ENCODE data around the gene MMS19.
A peak's percentile ranks its signal among the peaks of the same experiment; 100 is the strongest.

The MMS19 gene

GRCh38 chr10:97505152-97505551 is 6.9 kb upstream of the MMS19 start:
- peaks cover 61 to 64% of the 10 kb centered on the region in 2 experiments for H3K4me1 ChIP-seq (ENCODE audit: control insufficient read depth in 1 of 2, insufficient read depth in 1 of 2, low read depth in 1 of 2, low read length in 1 of 2)
- no peaks in the 10 kb centered on the region for H3K9me3 ChIP-seq
- no peaks in the 10 kb centered on the region for H3K36me3 ChIP-seq
- no peak overlapping the region for H3K4me3 ChIP-seq (ENCODE audit: low read depth in 1 of 2, low read length in 1 of 2)
- peak overlapping the region; percentile 52 for H3K27ac ChIP-seq
- no peak for TF ChIP-seq CTCF (IDR thresholded peaks at IDR 0.05)
- no peaks in the 10 kb centered on the region for H3K27me3 ChIP-seq

GRCh38 chr10:97503406-97503805 is 5.2 kb upstream of the MMS19 start:
- Histone ChIP-seq H3K27me3 (no peaks in the 10 kb centered on the region), H3K4me1 (ENCODE audit: control insufficient read depth in 1 of 2, insufficient read depth in 1 of 2, low read depth in 1 of 2, low read length in 1 of 2) (peaks cover 67 to 70% of the 10 kb centered on the region in 2 experiments), H3K4me3 (ENCODE audit: low read depth in 1 of 2, low read length in 1 of 2) (peak overlapping the region in 1 of 2 experiments; percentile 9), H3K9me3 (no peaks in the 10 kb centered on the region), H3K36me3 (no peaks in the 10 kb centered on the region), H3K27ac (peak overlapping the region; percentile 64)
- no peak for TF ChIP-seq CTCF (IDR thresholded peaks at IDR 0.05)

GRCh38 chr10:97502916-97503315 is 4.7 kb upstream of the MMS19 start:
- Histone ChIP-seq H3K4me1 (ENCODE audit: control insufficient read depth in 1 of 2, insufficient read depth in 1 of 2, low read depth in 1 of 2, low read length in 1 of 2) (peaks cover 67 to 70% of the 10 kb centered on the region in 2 experiments), H3K36me3 (no peaks in the 10 kb centered on the region), H3K27me3 (no peaks in the 10 kb centered on the region), H3K9me3 (no peaks in the 10 kb centered on the region), H3K4me3 (ENCODE audit: low read depth in 1 of 2, low read length in 1 of 2) (peak overlapping the region in 1 of 2 experiments; percentile 9), H3K27ac (peak overlapping the region; percentile 64)
- no peak for TF ChIP-seq CTCF (IDR thresholded peaks at IDR 0.05)

GRCh38 chr10:97500297-97500575 is 2.0 kb upstream of the MMS19 start:
- H3K27ac ChIP-seq: peak overlapping the region; percentile 97
- peaks cover 65 to 67% of the 10 kb centered on the region in 2 experiments for H3K4me1 ChIP-seq (ENCODE audit: control insufficient read depth in 1 of 2, insufficient read depth in 1 of 2, low read depth in 1 of 2, low read length in 1 of 2)
- peak overlapping the region; percentile 94 to 97 for H3K4me3 ChIP-seq (ENCODE audit: low read depth in 1 of 2, low read length in 1 of 2)
- no peaks in the 10 kb centered on the region for H3K36me3 ChIP-seq
- no peaks in the 10 kb centered on the region for H3K9me3 ChIP-seq
- no peaks in the 10 kb centered on the region for H3K27me3 ChIP-seq
- TF ChIP-seq CTCF (IDR thresholded peaks at IDR 0.05): no peak

- no peaks in the 10 kb centered on the region for H3K27me3 ChIP-seq
- H3K9me3 ChIP-seq: no peaks in the 10 kb centered on the region
- peaks cover 61 to 64% of the 10 kb centered on the region in 2 experiments for H3K4me1 ChIP-seq (ENCODE audit: control insufficient read depth in 1 of 2, insufficient read depth in 1 of 2, low read depth in 1 of 2, low read length in 1 of 2)
- no peaks in the 10 kb centered on the region for H3K36me3 ChIP-seq
- peak overlapping the region; percentile 94 to 97 for H3K4me3 ChIP-seq (ENCODE audit: low read depth in 1 of 2, low read length in 1 of 2)
- TF ChIP-seq CTCF (IDR thresholded peaks at IDR 0.05): no peak
- H3K27ac ChIP-seq: peak overlapping the region; percentile 97
Measured at GRCh38 chr10:97499561-97500296, 1.5 kb upstream of the MMS19 start.
